ENCODE data around the gene CLCN2. TPM values are rescaled to one million over a fixed set of nuclear protein-coding genes. Genes with fewer than 3 reads are reported as not detected.

CLCN2 gene
- total and polyA plus RNA-seq, 2 donors (not counting 1 experiment from before 2014, with no cell fraction given): 0.93 to 3.1 TPM

DNA sequence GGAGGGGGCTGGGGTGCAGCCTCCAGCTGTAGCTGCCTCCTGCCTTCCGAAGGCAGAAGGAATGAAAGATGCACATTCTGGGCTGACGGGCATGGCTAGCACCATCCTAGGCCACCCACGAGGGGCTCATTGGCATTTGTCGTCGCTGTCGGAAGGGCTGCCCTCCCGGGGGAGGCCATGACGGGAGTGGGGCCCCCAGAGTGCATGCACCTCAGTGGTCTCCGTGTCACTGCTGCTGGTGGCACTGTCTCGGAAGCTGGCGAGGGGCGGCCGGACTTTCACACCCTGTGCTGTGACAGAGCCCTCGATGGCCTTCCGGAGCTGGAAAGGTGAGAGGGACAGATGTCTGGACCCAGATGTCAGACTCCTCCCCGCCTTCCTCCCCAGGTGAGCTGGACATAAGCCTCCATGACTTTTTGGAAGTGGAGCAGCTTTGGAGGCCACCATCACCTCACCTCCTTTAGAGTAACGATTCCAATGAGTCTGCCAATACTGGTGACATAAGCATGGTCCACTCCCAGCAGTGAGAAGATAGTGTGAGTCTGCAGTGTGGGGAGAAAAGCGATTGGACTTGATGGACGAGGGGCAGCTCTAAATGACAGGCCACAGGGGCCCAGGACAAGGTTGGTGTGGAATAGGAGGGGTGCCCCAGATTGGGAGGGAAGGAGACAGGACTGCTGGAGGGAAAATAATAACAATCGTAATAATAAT lies 14.8 kb downstream of the CLCN2 start:
- DNase-seq (ENCODE audit: low read depth in 2 of 2): no peak
- Histone ChIP-seq H3K4me3 (replicated peaks in 1 of 4; ENCODE audit: control extremely low read depth in 1 of 4, insufficient read depth in 1 of 4, low read depth in 3 of 4, low read length in 4 of 4) (no peak overlapping the region), H4K20me1 (ENCODE audit: control insufficient read depth, extremely low read depth, insufficient read depth, low read length) (no peaks in the 10 kb centered on the region), H2AFZ (ENCODE audit: low read length) (no peak overlapping the region), H3K9ac (ENCODE audit: insufficient read depth, low read length) (no peak overlapping the region), H3K4me2 (ENCODE audit: extremely low read depth, insufficient read depth, low read length) (no peak overlapping the region), H3K79me2 (ENCODE audit: control insufficient read depth, insufficient read depth, low read length) (no peaks in the 10 kb centered on the region), H3K36me3 (ENCODE audit: control insufficient read depth, insufficient read depth, low read length) (peaks cover 4% of the 10 kb centered on the region), H3K9me3 (ENCODE audit: control insufficient read depth, insufficient read depth, low read depth, low read length) (no peaks in the 10 kb centered on the region), H3K27ac (ENCODE audit: insufficient read depth, low read length) (no peak overlapping the region), H3K27me3 (ENCODE audit: control insufficient read depth, insufficient read depth, low read length) (no peaks in the 10 kb centered on the region), H3K4me1 (ENCODE audit: control insufficient read depth, extremely low read depth, insufficient read depth, low read length) (peaks cover 2% of the 10 kb centered on the region)
- TF ChIP-seq, protein P1, sequence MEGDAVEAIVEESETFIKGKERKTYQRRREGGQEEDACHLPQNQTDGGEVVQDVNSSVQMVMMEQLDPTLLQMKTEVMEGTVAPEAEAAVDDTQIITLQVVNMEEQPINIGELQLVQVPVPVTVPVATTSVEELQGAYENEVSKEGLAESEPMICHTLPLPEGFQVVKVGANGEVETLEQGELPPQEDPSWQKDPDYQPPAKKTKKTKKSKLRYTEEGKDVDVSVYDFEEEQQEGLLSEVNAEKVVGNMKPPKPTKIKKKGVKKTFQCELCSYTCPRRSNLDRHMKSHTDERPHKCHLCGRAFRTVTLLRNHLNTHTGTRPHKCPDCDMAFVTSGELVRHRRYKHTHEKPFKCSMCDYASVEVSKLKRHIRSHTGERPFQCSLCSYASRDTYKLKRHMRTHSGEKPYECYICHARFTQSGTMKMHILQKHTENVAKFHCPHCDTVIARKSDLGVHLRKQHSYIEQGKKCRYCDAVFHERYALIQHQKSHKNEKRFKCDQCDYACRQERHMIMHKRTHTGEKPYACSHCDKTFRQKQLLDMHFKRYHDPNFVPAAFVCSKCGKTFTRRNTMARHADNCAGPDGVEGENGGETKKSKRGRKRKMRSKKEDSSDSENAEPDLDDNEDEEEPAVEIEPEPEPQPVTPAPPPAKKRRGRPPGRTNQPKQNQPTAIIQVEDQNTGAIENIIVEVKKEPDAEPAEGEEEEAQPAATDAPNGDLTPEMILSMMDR (conservative IDR thresholded peaks at IDR 0.05 in 1 of 2, IDR thresholded peaks at IDR 0.05 in 1 of 2; ENCODE audit: low read depth in 1 of 2, low read length in 2 of 2): no peak
- no peak for TF ChIP-seq EZH2 (IDR thresholded peaks at IDR 0.05; ENCODE audit: low read length, missing control alignments)

DNA sequence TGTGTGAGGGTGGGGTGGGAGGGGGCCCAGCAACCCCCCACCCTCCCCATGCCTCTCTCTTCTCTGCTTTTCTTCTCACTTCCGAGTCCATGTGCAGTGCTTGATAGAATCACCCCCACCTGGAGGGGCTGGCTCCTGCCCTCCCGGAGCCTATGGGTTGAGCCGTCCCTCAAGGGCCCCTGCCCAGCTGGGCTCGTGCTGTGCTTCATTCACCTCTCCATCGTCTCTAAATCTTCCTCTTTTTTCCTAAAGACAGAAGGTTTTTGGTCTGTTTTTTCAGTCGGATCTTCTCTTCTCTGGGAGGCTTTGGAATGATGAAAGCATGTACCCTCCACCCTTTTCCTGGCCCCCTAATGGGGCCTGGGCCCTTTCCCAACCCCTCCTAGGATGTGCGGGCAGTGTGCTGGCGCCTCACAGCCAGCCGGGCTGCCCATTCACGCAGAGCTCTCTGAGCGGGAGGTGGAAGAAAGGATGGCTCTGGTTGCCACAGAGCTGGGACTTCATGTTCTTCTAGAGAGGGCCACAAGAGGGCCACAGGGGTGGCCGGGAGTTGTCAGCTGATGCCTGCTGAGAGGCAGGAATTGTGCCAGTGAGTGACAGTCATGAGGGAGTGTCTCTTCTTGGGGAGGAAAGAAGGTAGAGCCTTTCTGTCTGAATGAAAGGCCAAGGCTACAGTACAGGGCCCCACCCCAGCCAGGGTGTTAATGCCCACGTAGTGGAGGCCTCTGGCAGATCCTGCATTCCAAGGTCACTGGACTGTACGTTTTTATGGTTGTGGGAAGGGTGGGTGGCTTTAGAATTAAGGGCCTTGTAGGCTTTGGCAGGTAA lies 15.9 kb downstream of the CLCN2 start:
- Histone ChIP-seq H3K9ac (ENCODE audit: insufficient read depth, low read length) (no peak overlapping the region), H3K79me2 (ENCODE audit: control insufficient read depth, insufficient read depth, low read length) (no peaks in the 10 kb centered on the region), H4K20me1 (ENCODE audit: control insufficient read depth, extremely low read depth, insufficient read depth, low read length) (no peaks in the 10 kb centered on the region), H3K27ac (ENCODE audit: insufficient read depth, low read length) (no peak overlapping the region), H3K4me3 (replicated peaks in 1 of 4; ENCODE audit: control extremely low read depth in 1 of 4, insufficient read depth in 1 of 4, low read depth in 3 of 4, low read length in 4 of 4) (no peak overlapping the region), H3K36me3 (ENCODE audit: control insufficient read depth, insufficient read depth, low read length) (peaks cover 2% of the 10 kb centered on the region), H3K9me3 (ENCODE audit: control insufficient read depth, insufficient read depth, low read depth, low read length) (no peaks in the 10 kb centered on the region), H3K27me3 (ENCODE audit: control insufficient read depth, insufficient read depth, low read length) (no peaks in the 10 kb centered on the region), H3K4me2 (ENCODE audit: extremely low read depth, insufficient read depth, low read length) (no peak overlapping the region), H3K4me1 (ENCODE audit: control insufficient read depth, extremely low read depth, insufficient read depth, low read length) (peaks cover 3% of the 10 kb centered on the region), H2AFZ (ENCODE audit: low read length) (no peak overlapping the region)
- DNase-seq (ENCODE audit: low read depth in 2 of 2): peak; percentile 49 to 62
- no peak for TF ChIP-seq EZH2 (IDR thresholded peaks at IDR 0.05; ENCODE audit: low read length, missing control alignments)
- TF ChIP-seq, protein P1 (conservative IDR thresholded peaks at IDR 0.05 in 1 of 2, IDR thresholded peaks at IDR 0.05 in 1 of 2; ENCODE audit: low read depth in 1 of 2, low read length in 2 of 2): peak; percentile 24 to 54

DNA sequence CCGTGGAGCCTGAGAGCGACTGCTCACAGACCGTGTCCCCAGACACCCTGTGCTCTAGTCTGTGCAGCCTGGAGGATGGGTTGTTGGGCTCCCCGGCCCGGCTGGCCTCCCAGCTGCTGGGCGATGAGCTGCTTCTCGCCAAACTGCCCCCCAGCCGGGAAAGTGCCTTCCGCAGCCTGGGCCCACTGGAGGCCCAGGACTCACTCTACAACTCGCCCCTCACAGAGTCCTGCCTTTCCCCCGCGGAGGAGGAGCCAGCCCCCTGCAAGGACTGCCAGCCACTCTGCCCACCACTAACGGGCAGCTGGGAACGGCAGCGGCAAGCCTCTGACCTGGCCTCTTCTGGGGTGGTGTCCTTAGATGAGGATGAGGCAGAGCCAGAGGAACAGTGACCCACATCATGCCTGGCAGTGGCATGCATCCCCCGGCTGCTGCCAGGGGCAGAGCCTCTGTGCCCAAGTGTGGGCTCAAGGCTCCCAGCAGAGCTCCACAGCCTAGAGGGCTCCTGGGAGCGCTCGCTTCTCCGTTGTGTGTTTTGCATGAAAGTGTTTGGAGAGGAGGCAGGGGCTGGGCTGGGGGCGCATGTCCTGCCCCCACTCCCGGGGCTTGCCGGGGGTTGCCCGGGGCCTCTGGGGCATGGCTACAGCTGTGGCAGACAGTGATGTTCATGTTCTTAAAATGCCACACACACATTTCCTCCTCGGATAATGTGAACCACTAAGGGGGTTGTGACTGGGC lies 16.7 kb downstream of the CLCN2 start:
- Histone ChIP-seq H3K9ac (ENCODE audit: insufficient read depth, low read length) (no peak overlapping the region), H3K4me3 (replicated peaks in 1 of 4; ENCODE audit: control extremely low read depth in 1 of 4, insufficient read depth in 1 of 4, low read depth in 3 of 4, low read length in 4 of 4) (no peak overlapping the region), H3K27ac (ENCODE audit: insufficient read depth, low read length) (no peak overlapping the region), H3K79me2 (ENCODE audit: control insufficient read depth, insufficient read depth, low read length) (no peaks in the 10 kb centered on the region), H3K4me1 (ENCODE audit: control insufficient read depth, extremely low read depth, insufficient read depth, low read length) (peaks cover 4% of the 10 kb centered on the region), H2AFZ (ENCODE audit: low read length) (no peak overlapping the region), H4K20me1 (ENCODE audit: control insufficient read depth, extremely low read depth, insufficient read depth, low read length) (no peaks in the 10 kb centered on the region), H3K4me2 (ENCODE audit: extremely low read depth, insufficient read depth, low read length) (no peak overlapping the region), H3K27me3 (ENCODE audit: control insufficient read depth, insufficient read depth, low read length) (no peaks in the 10 kb centered on the region), H3K9me3 (ENCODE audit: control insufficient read depth, insufficient read depth, low read depth, low read length) (no peaks in the 10 kb centered on the region), H3K36me3 (ENCODE audit: control insufficient read depth, insufficient read depth, low read length) (peaks cover 2% of the 10 kb centered on the region)
- no peak for DNase-seq (ENCODE audit: low read depth in 2 of 2)
- TF ChIP-seq EZH2 (IDR thresholded peaks at IDR 0.05; ENCODE audit: low read length, missing control alignments): no peak
- TF ChIP-seq, protein P1 (conservative IDR thresholded peaks at IDR 0.05 in 1 of 2, IDR thresholded peaks at IDR 0.05 in 1 of 2; ENCODE audit: low read depth in 1 of 2, low read length in 2 of 2): no peak

Measured in fibroblast of lung (primary cell).